Activated CD8-positive, alpha-beta T cell treated with anti-CD3 and anti-CD28 coated beads, Interleukin-2, amount 10 ng/mL, durations not matched to agents 7 days and 5 days (primary cell): ENCODE results near the gene HOXA13. TPM values are rescaled to one million over a fixed set of nuclear protein-coding genes. Genes with fewer than 3 reads are reported as not detected.

Experiments used
- ATAC-seq: fragments of 150-1000 bp; cut with Tn5 transposase; one replicate; pipeline ENCODE4 v1.10.0; 2021; ENCODE audit warnings: moderate library complexity
- CTCF ChIA-PET: fragments of 350-600 bp; sonication (Branson Sonifier 250); formaldehyde crosslinking; loops from one replicate; lab custom pipeline; 2021; ENCODE audit warnings: antibody characterized with exemption; lab: Charles Lee
- POLR2A ChIA-PET: fragments of 350-600 bp; sonication (Branson Sonifier 250); formaldehyde crosslinking; loops from one replicate; lab custom pipeline; 2021; ENCODE audit warnings: antibody characterized with exemption; lab: Charles Lee
- DNase-seq: peaks from one replicate; pipeline ENCODE4 v3.0.0-alpha.2; 2020
- H3K27ac Mint-ChIP-seq: one replicate; pipeline ENCODE4 v1.8.0; 2021; ENCODE audit warnings: mild to moderate bottlenecking, mixed read lengths
- H3K27me3 Mint-ChIP-seq: one replicate; pipeline ENCODE4 v1.8.0; 2021; ENCODE audit warnings: low read depth, mixed read lengths
- H3K36me3 Mint-ChIP-seq: one replicate; pipeline ENCODE4 v1.8.0; 2021; ENCODE audit warnings: low read depth, mixed read lengths
- H3K4me1 Mint-ChIP-seq: one replicate; pipeline ENCODE4 v1.8.0; 2021; ENCODE audit warnings: low read depth, mixed read lengths
- H3K4me3 Mint-ChIP-seq: one replicate; pipeline ENCODE4 v1.8.0; 2021; ENCODE audit warnings: mild to moderate bottlenecking, mixed read lengths
- H3K9me3 Mint-ChIP-seq: one replicate; pipeline ENCODE4 v1.8.0; 2022; ENCODE audit warnings: mixed read lengths; ENCODE audit not compliant: insufficient read depth
- total RNA-seq, 2 experiments: library from RNA; stranded (reverse); gene quantifications; one replicate each; pipeline ENCODE4 v1.2.3, GENCODE V29; 2021

The HOXA13 gene
- total RNA-seq, 2 experiments from 2014 or later, result not detected

DNA sequence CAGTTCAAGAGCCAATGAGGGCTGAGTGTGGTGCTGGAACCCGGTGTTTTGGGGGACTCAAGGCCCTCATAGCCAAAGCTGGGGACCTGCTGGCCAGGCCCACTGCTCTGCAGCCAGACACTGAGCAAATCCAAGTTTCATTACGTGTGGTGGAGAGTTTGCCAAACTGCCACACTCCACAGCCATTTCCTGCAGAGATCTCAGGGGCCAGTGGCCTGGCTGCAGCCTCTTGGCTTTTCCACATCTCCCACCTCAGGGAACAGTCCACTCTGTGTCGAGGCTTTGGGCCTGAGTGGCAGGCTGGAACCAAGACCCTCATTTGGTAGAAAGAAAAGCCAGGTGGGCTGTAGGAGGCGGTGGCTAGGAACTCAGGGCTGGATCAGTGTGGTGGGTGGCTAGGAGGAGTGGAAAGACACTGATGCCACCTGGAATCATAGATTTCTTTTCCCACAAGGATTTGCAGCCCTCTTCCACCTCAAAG is 18.1 kb downstream of the HOXA13 start:
- no peak overlapping the region for H3K27ac Mint-ChIP-seq
- H3K9me3 Mint-ChIP-seq, result no peaks in the 10 kb centered on the region
- DNase-seq (no peak), ATAC-seq (no peak)
- ChIA-PET POLR2A (no interaction called here), CTCF (interaction anchor here (1.6 to 6.1 kb wide), 2 partner anchors 14 to 499 kb away, joined by 4 to 37 read pairs; no protein-coding TSS in a partner anchor)
- H3K27me3 Mint-ChIP-seq, result peaks cover 70% of the 10 kb centered on the region
- no peak overlapping the region for H3K4me3 Mint-ChIP-seq
- peaks cover 4% of the 10 kb centered on the region for H3K36me3 Mint-ChIP-seq
- peaks cover 28% of the 10 kb centered on the region for H3K4me1 Mint-ChIP-seq

DNA sequence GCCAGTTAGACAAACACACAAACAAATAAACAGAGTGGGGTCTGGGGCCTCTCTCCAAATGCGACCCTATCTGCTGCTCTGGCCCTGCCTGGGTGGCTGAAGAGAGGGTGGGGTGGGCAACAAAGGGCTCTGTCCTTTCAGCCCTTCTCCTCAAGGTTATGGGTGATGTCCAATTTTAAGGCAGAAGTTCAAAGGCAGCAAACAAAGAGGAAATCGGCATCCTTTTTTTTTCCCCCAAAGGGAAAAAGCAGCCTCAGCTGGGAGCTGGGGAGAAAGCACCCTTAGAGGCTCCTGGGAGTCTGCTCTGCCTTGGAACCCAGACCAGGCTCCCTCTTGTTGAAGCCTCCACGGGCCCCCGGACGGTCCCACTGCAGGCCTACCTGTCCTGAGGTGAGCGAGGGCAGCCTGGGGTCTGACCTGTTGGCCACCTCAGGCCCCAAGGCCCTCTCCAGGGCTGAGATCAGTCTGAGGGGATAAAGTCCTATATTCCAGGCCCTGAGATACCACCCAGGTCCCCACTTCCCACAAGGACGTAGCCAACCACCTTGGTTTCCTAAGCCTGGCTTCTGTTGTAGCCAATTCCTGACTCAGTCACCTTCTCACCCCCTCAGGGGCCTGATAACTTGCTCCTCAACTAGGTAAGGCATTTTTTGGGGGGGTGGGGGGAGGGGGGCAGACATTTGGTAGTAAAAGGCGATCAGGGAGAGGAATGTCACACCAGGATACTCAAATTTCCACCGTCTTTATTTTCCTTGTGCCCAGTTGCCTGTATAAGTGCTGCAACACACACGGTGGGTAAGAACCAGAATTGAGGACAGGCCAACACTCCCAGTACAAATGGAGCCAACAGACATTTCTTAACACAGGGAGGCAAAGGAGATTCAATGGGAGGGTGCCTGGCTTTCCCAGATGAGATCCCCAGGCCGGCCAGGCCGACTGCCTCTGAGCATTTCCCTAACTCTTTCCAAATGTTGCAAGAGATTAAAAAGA is 19.2 kb downstream of the HOXA13 start:
- ATAC-seq (no peak), DNase-seq (no peak)
- Mint-ChIP-seq H3K4me1 (peaks cover 23% of the 10 kb centered on the region), H3K27me3 (peaks cover 64% of the 10 kb centered on the region), H3K9me3 (no peaks in the 10 kb centered on the region), H3K4me3 (no peak overlapping the region), H3K27ac (no peak overlapping the region), H3K36me3 (peaks cover 4% of the 10 kb centered on the region)
- CTCF ChIA-PET, result interaction anchor here (0.6 to 2.8 kb wide), 15 partner anchors 9 to 863 kb away, joined by 3 to 25 read pairs (median 4); no protein-coding TSS in a partner anchor
- POLR2A ChIA-PET, result no interaction called here

DNA sequence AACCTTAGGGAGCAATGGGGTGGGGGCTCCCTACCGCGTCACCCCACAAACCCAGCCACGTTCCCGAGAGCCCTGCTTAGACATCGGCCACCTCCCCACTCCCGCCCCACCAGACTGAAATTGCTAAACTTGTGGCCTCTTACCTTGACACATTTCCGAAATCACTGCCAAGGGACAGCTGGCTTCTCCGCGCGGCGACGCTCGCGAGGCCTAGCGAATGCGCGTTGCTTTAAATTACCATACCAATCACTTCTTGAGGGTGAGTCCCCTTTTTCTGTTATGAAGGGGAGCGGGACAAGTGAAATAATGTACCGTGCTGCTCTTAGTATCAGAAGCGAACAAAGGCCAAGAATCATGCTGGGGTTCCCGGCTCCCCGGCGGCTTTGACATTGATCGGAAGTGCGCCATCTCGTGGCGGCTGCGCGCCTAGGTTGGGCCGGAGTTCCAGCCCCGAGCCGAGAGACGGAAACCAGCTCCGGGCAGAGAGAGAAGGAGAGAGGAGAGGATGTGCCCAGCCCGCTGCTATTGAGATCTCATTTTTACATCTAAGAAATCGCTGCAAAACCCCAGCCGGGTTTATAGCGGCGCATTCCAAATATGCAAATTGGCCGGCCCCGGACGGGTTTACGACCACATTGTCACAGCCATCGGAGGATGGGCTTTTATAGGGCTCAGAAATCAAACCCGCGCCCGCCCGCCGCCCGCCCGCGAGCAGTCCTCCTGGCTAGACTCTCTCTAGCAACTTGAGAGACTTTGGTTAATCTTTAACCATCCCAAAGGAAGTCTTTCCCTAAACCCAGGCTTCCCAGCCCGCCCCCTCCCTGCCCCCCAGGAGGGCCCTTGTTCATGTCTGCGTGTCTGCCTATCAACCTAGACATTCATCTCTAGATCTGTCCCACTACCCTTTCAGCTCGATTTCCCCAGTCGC is 20.1 kb downstream of the HOXA13 start:
- no peak overlapping the region for H3K4me3 Mint-ChIP-seq

DNA sequence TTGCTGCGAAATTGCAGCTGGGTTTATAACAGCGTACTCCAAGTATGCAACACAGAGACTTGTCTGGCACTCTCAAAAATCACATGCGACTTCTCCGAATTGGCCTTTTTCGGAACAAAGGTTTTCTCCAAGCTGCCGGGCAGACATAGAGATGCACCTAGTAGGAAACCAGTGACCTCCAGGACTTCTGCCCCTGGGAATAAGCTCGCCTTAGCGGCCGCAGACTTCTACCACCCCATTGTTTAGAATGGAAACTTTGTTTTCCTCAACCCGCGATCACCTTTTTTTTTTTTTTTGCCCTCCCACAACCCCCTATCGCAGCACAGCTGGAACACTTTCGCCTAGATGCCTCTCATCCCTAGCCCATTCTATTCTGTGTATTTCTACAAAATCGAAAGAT is 20.9 kb downstream of the HOXA13 start:
- Mint-ChIP-seq H3K9me3 (no peaks in the 10 kb centered on the region), H3K36me3 (peaks cover 3% of the 10 kb centered on the region), H3K27me3 (peaks cover 62% of the 10 kb centered on the region), H3K4me1 (peaks cover 10% of the 10 kb centered on the region), H3K4me3 (no peak overlapping the region), H3K27ac (no peak overlapping the region)
- DNase-seq, result no peak
- ATAC-seq, result no peak
- ChIA-PET POLR2A (no interaction called here), CTCF (interaction anchor here (1.2 to 2.8 kb wide), 10 partner anchors 9 to 496 kb away, joined by 4 to 25 read pairs (median 6); no protein-coding TSS in a partner anchor)

More for the DNA sequence above, 20.1 kb downstream of the HOXA13 start:
- Mint-ChIP-seq H3K9me3 (no peaks in the 10 kb centered on the region), H3K4me1 (peaks cover 15% of the 10 kb centered on the region), H3K27ac (no peak overlapping the region), H3K27me3 (peaks cover 63% of the 10 kb centered on the region), H3K36me3 (peaks cover 5% of the 10 kb centered on the region)
- ATAC-seq (peak; percentile 59), DNase-seq (peak; percentile 62)
- POLR2A ChIA-PET, result no interaction called here
- CTCF ChIA-PET, result interaction anchor here (0.6 to 2.8 kb wide), 18 partner anchors 9 to 862 kb away, joined by 3 to 25 read pairs (median 4); no protein-coding TSS in a partner anchor

DNA sequence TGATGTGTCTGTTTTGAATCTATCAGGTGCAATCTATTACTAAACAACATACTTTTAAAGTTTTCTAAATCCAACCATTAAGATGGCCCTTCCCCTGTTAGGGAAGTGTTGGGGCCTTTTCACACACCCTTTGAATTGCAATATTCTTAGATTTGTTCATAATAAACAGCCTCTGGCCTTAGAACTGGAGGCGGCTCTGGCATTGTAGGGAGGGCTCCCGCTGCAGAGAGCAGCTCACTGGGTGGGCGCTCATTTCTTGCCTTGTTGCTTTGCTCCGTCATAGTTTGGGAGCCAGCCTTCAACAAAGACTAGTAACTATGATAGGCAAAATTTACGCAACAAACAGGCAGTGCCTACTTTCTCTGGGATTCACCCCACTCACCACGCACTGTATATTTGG is 21.5 kb downstream of the HOXA13 start:
- ChIA-PET CTCF (interaction anchor here (1.2 to 2.8 kb wide), 4 partner anchors 11 to 495 kb away, joined by 4 to 25 read pairs (median 14); no protein-coding TSS in a partner anchor), POLR2A (no interaction called here)
- Mint-ChIP-seq H3K4me1 (peaks cover 7% of the 10 kb centered on the region), H3K4me3 (no peak overlapping the region), H3K27ac (no peak overlapping the region), H3K36me3 (peaks cover 3% of the 10 kb centered on the region), H3K9me3 (no peaks in the 10 kb centered on the region), H3K27me3 (peaks cover 57% of the 10 kb centered on the region)
- ATAC-seq, result no peak
- DNase-seq, result no peak

DNA sequence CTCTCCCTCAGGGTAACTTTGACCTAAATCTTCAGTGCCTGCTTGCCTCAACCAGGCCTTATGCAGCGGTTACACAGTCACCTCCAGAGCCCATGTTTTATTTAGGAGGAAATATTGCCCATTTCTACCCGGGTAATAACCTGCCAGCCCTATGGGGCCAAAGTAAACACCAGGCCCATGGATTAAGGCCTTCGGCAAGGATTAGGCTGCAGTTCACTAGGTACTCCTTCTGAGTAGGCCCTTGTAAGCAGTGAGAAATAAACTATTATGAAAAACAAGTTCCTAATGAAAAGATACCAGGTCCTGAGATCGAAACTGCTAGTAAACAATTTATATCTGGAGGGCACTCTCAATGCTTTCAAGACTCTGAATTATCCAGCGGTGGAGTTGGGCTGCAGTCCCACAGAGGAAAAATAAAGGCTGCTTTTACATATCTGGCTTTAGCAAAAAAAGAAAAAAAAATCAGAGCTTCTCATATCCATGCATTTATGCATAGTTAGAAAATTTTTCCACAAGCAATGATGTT is 22.0 kb downstream of the HOXA13 start:
- H3K27ac Mint-ChIP-seq, result no peak overlapping the region
- no peak overlapping the region for H3K4me3 Mint-ChIP-seq
- CTCF ChIA-PET, result interaction anchor here (0.7 to 2.8 kb wide), 3 partner anchors 12 to 18 kb away, joined by 3 to 23 read pairs (median 6); no protein-coding TSS in a partner anchor
- peaks cover 55% of the 10 kb centered on the region for H3K27me3 Mint-ChIP-seq
- no peak for DNase-seq
- POLR2A ChIA-PET, result no interaction called here
- no peak for ATAC-seq
- peaks cover 3% of the 10 kb centered on the region for H3K36me3 Mint-ChIP-seq
- peaks cover 7% of the 10 kb centered on the region for H3K4me1 Mint-ChIP-seq
- no peaks in the 10 kb centered on the region for H3K9me3 Mint-ChIP-seq

DNA sequence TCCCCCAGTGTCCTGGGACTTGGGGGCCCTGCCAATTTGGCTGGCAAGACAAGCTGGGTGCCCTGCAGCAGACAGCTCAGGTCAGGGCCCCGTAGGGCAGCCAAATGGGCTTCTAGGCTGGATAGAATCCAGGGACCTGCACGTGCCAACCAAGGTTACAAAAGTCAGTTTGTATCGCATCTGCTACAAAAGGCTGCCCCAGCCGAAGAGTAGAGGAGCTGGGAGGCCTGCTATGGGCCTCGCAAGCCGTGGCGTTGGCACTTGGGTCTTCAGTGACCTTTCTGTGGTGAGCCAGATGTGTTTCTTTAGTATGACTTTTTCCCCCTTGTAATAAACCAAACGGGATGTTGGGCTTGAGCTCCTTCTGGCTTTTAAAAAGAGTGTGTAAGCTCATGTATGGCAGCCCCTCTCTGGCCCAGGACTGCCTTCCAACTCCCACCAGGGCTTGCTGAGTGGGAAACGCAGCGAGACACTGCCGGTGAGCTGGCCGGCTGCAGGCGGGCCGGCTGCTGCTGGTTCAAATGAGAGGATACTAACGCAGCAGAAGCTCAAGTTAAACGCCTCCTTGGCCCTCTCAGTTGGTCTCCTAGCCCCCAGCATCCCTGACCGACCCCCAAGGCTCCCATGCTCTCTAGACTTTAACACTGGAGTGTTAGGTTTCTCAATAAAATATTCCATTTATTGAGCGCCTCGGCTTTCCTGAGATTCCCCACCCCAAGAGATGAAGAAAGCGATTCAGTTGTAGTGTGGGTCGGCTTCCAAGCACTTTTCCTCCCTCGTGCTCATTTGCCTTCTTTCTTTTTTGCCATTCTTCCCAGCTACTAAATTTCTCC is 22.7 kb downstream of the HOXA13 start:
- no peaks in the 10 kb centered on the region for H3K9me3 Mint-ChIP-seq
- peaks cover 3% of the 10 kb centered on the region for H3K36me3 Mint-ChIP-seq
- no peak overlapping the region for H3K4me3 Mint-ChIP-seq
- ChIA-PET POLR2A (no interaction called here), CTCF (interaction anchor here (0.6 to 2.4 kb wide), 5 partner anchors 13 to 452 kb away, joined by 3 to 13 read pairs (median 3); no protein-coding TSS in a partner anchor)
- peaks cover 54% of the 10 kb centered on the region for H3K27me3 Mint-ChIP-seq
- DNase-seq (no peak), ATAC-seq (no peak)
- H3K4me1 Mint-ChIP-seq, result peaks cover 9% of the 10 kb centered on the region
- H3K27ac Mint-ChIP-seq, result no peak overlapping the region

DNA sequence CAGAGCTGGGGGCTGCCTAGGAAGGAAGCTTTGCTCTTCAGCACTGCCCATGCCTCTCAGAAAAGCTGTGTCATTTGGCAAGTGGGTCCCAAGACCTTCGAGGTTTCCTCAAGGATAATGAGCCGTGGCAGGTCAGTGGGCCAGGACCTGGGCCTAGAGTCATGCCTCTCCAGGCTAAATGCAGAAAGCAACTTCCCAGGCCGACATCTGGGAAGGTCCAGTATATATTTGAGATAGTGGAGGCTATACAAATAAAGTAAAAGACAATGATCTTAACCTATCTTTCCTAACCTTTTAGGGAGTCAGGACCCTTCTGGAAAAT is 23.4 kb downstream of the HOXA13 start:
- CTCF ChIA-PET, result interaction anchor here (0.9 to 2.4 kb wide), 4 partner anchors 16 to 495 kb away, joined by 3 to 13 read pairs (median 4); no protein-coding TSS in a partner anchor
- H3K4me3 Mint-ChIP-seq, result no peak overlapping the region
- H3K27ac Mint-ChIP-seq, result no peak overlapping the region
- no peaks in the 10 kb centered on the region for H3K9me3 Mint-ChIP-seq
- POLR2A ChIA-PET, result no interaction called here
- ATAC-seq (no peak), DNase-seq (no peak)
- peaks cover 7% of the 10 kb centered on the region for H3K36me3 Mint-ChIP-seq
- peaks cover 56% of the 10 kb centered on the region for H3K27me3 Mint-ChIP-seq
- H3K4me1 Mint-ChIP-seq, result peaks cover 14% of the 10 kb centered on the region

DNA sequence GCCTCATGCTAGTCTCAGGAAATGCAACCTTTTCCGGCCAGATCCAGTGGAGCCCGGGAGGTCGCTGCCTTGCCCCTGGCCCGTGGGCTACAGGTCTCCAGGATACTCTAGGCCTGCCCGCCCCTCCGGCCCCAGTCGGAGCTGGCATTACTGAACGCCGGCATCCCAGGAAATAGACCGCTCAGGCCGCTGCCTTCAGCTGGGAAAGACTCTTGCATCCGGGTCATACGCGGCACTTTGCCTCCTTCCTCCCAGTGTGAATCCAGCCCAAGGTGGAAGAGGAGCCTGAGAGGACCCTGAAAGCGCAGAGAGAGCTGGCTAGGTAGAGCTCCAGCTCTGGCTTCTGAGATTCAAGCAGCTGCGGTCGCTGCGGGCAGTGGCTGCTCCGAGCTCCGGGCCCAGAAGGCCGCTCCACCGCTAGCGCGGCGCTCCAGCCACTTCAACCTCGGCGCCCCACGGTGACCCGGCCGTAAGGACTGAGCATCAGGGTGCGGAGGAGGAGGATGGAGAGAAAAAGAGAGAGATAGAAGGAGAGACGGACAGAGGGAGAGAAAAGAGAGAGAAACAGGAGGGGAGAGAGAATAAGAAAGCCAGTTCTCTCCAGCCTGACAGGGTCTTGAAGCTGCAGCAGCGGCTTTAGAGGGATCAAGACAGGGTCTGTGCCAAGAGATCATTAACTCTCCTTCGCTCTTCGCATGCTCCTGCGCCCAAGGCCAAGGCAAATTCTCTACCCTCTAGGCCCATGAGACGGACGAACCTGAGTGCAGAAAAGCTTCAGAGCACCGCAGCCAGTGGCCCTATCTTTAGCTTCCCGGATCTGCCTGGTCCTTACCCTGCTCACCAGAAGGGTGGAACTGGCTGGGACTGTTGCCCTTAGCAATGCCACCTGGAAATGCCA is 24.0 kb downstream of the HOXA13 start:
- ChIA-PET POLR2A (no interaction called here), CTCF (interaction anchor here (0.9 to 2.4 kb wide), 4 partner anchors 15 to 494 kb away, joined by 3 to 13 read pairs (median 4); no protein-coding TSS in a partner anchor)
- peaks cover 15% of the 10 kb centered on the region for H3K4me1 Mint-ChIP-seq
- H3K27ac Mint-ChIP-seq, result no peak overlapping the region
- H3K27me3 Mint-ChIP-seq, result peaks cover 56% of the 10 kb centered on the region
- ATAC-seq, result no peak
- peaks cover 7% of the 10 kb centered on the region for H3K36me3 Mint-ChIP-seq
- H3K9me3 Mint-ChIP-seq, result no peaks in the 10 kb centered on the region
- no peak for DNase-seq
- H3K4me3 Mint-ChIP-seq, result no peak overlapping the region
